Endodermal cell (in vitro differentiated cells): ENCODE results near the gene MACROD2. TPM values are rescaled to one million over a fixed set of nuclear protein-coding genes. Genes with fewer than 3 reads are reported as not detected.
A peak's percentile ranks its signal among the peaks of the same experiment; 100 is the strongest.

Experiments
- DNase-seq: peaks from one replicate; pipeline ENCODE4 v3.0.0-alpha.2; 2017
- H3K27ac ChIP-seq: 2 replicates; pipeline ENCODE4 v1.5.1; 2013; ENCODE audit warnings: mild to moderate bottlenecking, low read depth, low read length, moderate library complexity
- H3K27me3 ChIP-seq: 2 replicates; pipeline ENCODE4 v1.6.1; 2013; ENCODE audit warnings: mild to moderate bottlenecking, low read length, moderate library complexity; ENCODE audit not compliant: insufficient read depth, control insufficient read depth, poor library complexity, severe bottlenecking
- H3K36me3 ChIP-seq: 2 replicates; pipeline ENCODE4 v1.7.0; 2013; ENCODE audit warnings: mild to moderate bottlenecking, low read length, moderate library complexity; ENCODE audit not compliant: control insufficient read depth, insufficient read depth
- H3K4me1 ChIP-seq: one replicate; pipeline ENCODE4 v1.7.0; 2013; ENCODE audit warnings: low read length; ENCODE audit not compliant: control insufficient read depth, insufficient read depth
- H3K4me3 ChIP-seq: 2 replicates; pipeline ENCODE4 v1.5.1; 2013; ENCODE audit warnings: mild to moderate bottlenecking, low read length, moderate library complexity
- H3K9ac ChIP-seq: 2 replicates; pipeline ENCODE4 v1.6.1; 2013; ENCODE audit warnings: mild to moderate bottlenecking, low read length, moderate library complexity; ENCODE audit not compliant: poor library complexity, severe bottlenecking; ENCODE audit errors: extremely low read depth
- H3K9me3 ChIP-seq: 2 replicates; pipeline ENCODE4 v1.6.1; 2013; ENCODE audit warnings: mild to moderate bottlenecking, low read length, moderate library complexity; ENCODE audit not compliant: control insufficient read depth
- H3K27ac Mint-ChIP-seq: 2 replicates; pipeline ENCODE4 v1.8.0; 2020; ENCODE audit warnings: mixed read lengths
- H3K27me3 Mint-ChIP-seq: 2 replicates; pipeline ENCODE4 v1.8.0; 2021; ENCODE audit warnings: mild to moderate bottlenecking, mixed read lengths; ENCODE audit not compliant: insufficient read depth
- H3K36me3 Mint-ChIP-seq: 2 replicates; pipeline ENCODE4 v1.8.0; 2020; ENCODE audit warnings: low read depth, mixed read lengths
- H3K4me1 Mint-ChIP-seq: 2 replicates; pipeline ENCODE4 v1.8.0; 2020; ENCODE audit warnings: mixed read lengths
- H3K4me3 Mint-ChIP-seq: 2 replicates; pipeline ENCODE4 v1.8.0; 2020; ENCODE audit warnings: mild to moderate bottlenecking, moderate library complexity, mixed read lengths
- H3K9me3 Mint-ChIP-seq: 2 replicates; pipeline ENCODE4 v1.8.0; 2020; ENCODE audit warnings: mild to moderate bottlenecking, mixed read lengths
- CTCF ChIP-seq: fragments of 200-600 bp; sonication (generic); conservative IDR thresholded peaks from 2 replicates; pipeline ENCODE4 v1.5.0; 2021; ENCODE audit warnings: antibody characterized with exemption, mild to moderate bottlenecking
- WGBS, 2 experiments: methylation state at CpG; one replicate each; pipeline versions ENCODE4 v1.1.5 to v1.1.7; 2013; ENCODE audit warnings: missing lambda C conversion rate in 2 of 2, mixed read lengths in 1 of 2; ENCODE audit not compliant: insufficient coverage in 1 of 2, insufficient read length in 1 of 2; 5-methylcytosine and 5-hydroxymethylcytosine counted together
- total RNA-seq, 2 donors: library from RNA; stranded (reverse); fragmentation: NEBNext Ultra II Directional in 1 of 2; extraction: Animal tissue kit (Norgen Biotek cat#: 25700) in 1 of 2; gene quantifications; 2 replicates in 1 of 2; 3 replicates in 1 of 2; pipeline ENCODE4 v1.2.1, GENCODE V29; 2021

The MACROD2 gene
- total RNA-seq, 2 donors from 2014 or later: 2.3 to 4.8 TPM

GRCh38 chr20:14404515-14404914, 409.2 kb downstream of the MACROD2 start:
- Histone ChIP-seq H3K4me1 (peaks cover 23% of the 10 kb centered on the region), H3K9ac (no peak overlapping the region), H3K27ac (no peak overlapping the region), H3K27me3 (no peaks in the 10 kb centered on the region), H3K4me3 (no peak overlapping the region), H3K9me3 (no peaks in the 10 kb centered on the region), H3K36me3 (no peaks in the 10 kb centered on the region)
- no peaks in the 10 kb centered on the region for H3K9me3 Mint-ChIP-seq
- DNase-seq: no peak
- peaks cover 10% of the 10 kb centered on the region for H3K27me3 Mint-ChIP-seq
- no peak overlapping the region for H3K4me3 Mint-ChIP-seq
- H3K4me1 Mint-ChIP-seq: peaks cover 42% of the 10 kb centered on the region
- WGBS, 2 experiments: 100% methylated on average over 2 of the region's 2 CpGs; no CpG with 5 or more reads in 1 of the 2 experiments
- H3K36me3 Mint-ChIP-seq: no peaks in the 10 kb centered on the region
- H3K27ac Mint-ChIP-seq: no peak overlapping the region
- TF ChIP-seq CTCF: no peak

GRCh38 chr20:14406495-14406894, 411.2 kb downstream of the MACROD2 start:
- Mint-ChIP-seq H3K4me1 (peaks cover 38% of the 10 kb centered on the region), H3K9me3 (no peaks in the 10 kb centered on the region), H3K36me3 (no peaks in the 10 kb centered on the region), H3K27me3 (peaks cover 6% of the 10 kb centered on the region), H3K4me3 (no peak overlapping the region), H3K27ac (peak overlapping the region; percentile 83)
- no peaks in the 10 kb centered on the region for H3K9me3 ChIP-seq
- H3K36me3 ChIP-seq: no peaks in the 10 kb centered on the region
- H3K4me3 ChIP-seq: peak overlapping the region; percentile 59
- H3K27me3 ChIP-seq: no peaks in the 10 kb centered on the region
- no peak overlapping the region for H3K27ac ChIP-seq
- no peak for TF ChIP-seq CTCF
- peaks cover 23% of the 10 kb centered on the region for H3K4me1 ChIP-seq
- H3K9ac ChIP-seq: peak overlapping the region; percentile 7
- DNase-seq: no peak

- 87 to 95% methylated on average over 2 to 3 of the region's 3 CpGs for WGBS, 2 experiments
- H3K4me3 ChIP-seq: peak overlapping the region; percentile 37
- no peak for TF ChIP-seq CTCF
- H3K36me3 ChIP-seq: no peaks in the 10 kb centered on the region
- peaks cover 21% of the 10 kb centered on the region for H3K4me1 ChIP-seq
- Mint-ChIP-seq H3K9me3 (no peaks in the 10 kb centered on the region), H3K4me3 (no peak overlapping the region), H3K27ac (peak overlapping the region; percentile 83), H3K4me1 (peaks cover 39% of the 10 kb centered on the region), H3K36me3 (no peaks in the 10 kb centered on the region), H3K27me3 (peaks cover 2% of the 10 kb centered on the region)
- DNase-seq: no peak
- no peaks in the 10 kb centered on the region for H3K27me3 ChIP-seq
- H3K9ac ChIP-seq: peak overlapping the region; percentile 7
- H3K9me3 ChIP-seq: no peaks in the 10 kb centered on the region
- no peak overlapping the region for H3K27ac ChIP-seq
Measured at GRCh38 chr20:14407336-14407735, 412.0 kb downstream of the MACROD2 start.
